Kidney capillary endothelial cell (primary cell): ENCODE results near the gene SRMS.
"Not testable (repeated sequence)": the region's sequence is repeated elsewhere in the genome, so short reads cannot be mapped to it uniquely, and the experiment has no call there.

Source experiments
- DNase-seq: peaks from one replicate; pipeline ENCODE4 v3.0.0-alpha.2; 2018; ENCODE audit warnings: low spot score

The SRMS gene

DNA sequence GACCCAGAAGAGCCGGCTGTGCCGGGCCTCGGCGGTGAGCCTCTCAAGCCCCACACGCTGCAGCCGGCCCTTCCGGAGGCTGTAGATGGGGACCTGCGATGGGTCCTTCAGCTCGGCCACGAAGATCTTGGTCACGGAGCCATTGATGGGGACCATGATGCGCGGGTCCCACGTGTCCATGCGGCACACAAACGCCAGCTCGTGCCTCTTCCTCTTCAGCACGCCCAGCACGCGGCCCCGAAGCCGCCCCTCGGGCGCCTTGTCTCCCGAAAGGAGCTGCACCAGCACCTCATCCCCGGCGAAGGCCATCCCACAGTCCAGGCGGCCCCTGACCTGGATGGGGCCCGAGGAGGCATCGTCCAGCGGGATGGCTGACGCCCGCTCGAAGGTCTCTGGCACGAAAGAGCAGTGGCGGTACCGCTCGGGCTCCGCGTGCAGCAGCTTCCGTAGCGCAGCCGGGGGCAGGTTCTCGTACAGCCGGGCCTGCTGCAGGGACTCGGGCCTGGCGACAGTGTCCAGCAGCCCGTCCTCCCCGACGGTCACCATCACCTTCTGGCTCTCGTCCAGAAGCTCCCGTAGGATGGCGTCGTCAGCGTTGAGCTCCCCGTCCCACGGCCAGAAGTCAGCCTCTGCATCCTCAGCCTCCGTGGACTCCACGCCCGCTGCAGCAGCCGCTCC, 17.6 kb upstream of the SRMS start:
- DNase-seq: no peak

DNA sequence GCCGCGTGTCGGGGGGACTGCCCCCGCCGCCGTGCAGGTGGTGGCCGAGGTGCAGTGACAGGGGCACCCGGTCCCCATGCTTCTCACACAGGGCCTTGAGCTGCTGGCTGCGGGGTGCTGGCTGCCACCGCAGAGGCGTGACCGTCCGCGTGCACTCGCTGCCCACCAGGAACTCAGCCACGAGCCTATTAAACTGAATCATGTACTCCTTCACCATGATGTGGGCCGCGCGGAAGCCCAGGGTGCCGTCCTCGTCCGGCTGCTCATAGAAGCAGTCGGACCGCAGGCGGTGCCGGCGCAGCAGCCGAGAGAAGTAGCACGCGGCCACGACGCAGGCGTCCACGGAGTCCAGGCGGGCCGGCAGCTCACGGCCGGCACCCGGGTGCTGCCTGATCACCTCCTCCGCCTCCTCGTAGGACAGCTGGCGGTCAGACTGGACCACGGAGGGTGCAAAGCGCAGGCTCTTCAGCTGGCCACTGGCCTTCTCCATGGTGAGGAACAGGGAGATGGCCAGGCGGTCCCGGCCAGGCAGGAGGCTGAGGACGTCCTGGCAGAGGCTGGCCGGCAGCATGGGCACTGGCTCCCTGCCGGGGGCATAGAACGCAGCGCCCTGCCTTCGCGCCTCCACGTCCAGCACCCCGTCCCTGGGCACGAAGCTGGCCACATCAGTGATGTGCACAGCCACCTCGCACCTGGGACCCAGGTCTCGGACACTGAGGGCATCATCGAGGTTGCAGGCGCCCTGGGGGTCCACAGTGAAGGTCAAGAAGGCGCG, 16.7 kb upstream of the SRMS start:
- DNase-seq: no peak

DNA sequence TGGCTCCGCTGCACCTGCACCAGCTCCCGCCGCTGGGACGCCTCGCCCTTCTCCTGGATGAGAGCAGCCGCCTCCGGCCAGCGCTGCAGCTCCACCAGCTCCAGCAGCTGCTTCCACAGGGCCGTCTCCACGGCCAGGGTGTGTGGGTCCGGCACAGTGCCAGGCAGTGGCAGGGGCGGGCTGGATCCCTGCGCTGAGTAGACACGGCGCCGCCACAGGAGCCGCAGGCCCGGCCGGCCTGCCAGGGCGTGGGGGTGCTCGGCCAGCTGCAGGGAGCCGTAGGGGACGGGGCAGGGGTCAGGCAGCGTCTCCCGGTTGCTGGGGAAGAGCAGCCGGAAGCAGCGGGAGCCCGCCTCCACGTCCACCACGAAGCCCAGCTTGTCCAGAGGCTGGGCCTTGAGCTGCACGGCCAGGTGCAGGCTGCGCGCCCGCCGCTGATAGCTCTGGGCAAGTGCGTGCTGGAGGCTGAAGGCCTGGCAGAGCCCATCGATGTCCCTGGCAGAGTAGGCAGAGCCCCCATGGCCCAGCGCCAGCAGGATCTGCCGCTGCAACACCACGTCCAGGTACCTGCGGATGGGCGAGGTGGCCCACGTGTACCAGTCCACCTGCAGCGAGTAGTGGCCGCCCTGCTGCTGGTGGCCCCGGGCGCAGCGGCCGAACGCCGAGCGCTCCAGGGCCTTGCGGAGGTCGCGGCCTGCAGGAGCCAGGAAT, 15.8 kb upstream of the SRMS start:
- DNase-seq: no peak

GRCh38 chr20:63562461-63563224, 15.1 kb upstream of the SRMS start:
- DNase-seq: no peak

GRCh38 chr20:63561624-63562396, 14.3 kb upstream of the SRMS start:
- DNase-seq: no peak

GRCh38 chr20:63560856-63561609, 13.5 kb upstream of the SRMS start:
- DNase-seq: no peak

- DNase-seq: no peak
These were observed 12.8 kb upstream of the SRMS start for GRCh38 chr20:63560333-63560805.

- not testable (repeated sequence) for DNase-seq
These were observed 12.2 kb upstream of the SRMS start for GRCh38 chr20:63559485-63560332.

- DNase-seq: no peak
These were observed 11.4 kb upstream of the SRMS start for GRCh38 chr20:63558804-63559484.

GRCh38 chr20:63557481-63557891, 9.9 kb upstream of the SRMS start:
- no peak for DNase-seq

- no peak for DNase-seq
These were observed 9.4 kb upstream of the SRMS start for GRCh38 chr20:63556873-63557478.

DNA sequence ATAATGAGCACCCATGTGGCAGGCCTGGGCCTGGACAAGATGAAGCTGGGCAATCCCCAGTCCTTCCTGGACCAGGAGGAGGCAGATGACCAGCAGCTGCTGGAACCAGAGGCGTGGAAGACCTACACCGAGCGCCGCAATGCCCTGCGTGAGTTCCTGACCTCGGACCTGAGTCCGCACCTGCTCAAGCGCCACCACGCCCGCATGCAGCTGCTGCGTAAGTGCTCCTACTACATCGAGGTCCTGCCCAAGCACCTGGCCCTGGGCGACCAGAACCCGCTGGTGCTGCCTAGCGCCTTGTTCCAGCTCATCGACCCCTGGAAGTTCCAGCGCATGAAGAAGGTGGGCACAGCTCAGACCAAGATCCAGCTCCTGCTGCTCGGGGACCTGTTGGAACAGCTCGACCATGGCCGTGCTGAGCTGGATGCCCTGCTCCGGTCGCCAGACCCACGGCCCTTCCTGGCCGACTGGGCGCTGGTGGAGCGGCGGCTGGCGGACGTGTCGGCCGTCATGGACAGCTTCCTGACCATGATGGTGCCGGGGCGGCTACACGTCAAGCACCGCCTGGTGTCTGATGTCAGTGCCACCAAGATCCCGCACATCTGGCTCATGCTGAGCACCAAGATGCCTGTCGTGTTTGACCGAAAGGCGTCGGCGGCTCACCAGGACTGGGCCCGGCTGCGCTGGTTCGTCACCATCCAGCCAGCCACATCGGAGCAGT, 8.3 kb upstream of the SRMS start:
- DNase-seq: no peak

DNA sequence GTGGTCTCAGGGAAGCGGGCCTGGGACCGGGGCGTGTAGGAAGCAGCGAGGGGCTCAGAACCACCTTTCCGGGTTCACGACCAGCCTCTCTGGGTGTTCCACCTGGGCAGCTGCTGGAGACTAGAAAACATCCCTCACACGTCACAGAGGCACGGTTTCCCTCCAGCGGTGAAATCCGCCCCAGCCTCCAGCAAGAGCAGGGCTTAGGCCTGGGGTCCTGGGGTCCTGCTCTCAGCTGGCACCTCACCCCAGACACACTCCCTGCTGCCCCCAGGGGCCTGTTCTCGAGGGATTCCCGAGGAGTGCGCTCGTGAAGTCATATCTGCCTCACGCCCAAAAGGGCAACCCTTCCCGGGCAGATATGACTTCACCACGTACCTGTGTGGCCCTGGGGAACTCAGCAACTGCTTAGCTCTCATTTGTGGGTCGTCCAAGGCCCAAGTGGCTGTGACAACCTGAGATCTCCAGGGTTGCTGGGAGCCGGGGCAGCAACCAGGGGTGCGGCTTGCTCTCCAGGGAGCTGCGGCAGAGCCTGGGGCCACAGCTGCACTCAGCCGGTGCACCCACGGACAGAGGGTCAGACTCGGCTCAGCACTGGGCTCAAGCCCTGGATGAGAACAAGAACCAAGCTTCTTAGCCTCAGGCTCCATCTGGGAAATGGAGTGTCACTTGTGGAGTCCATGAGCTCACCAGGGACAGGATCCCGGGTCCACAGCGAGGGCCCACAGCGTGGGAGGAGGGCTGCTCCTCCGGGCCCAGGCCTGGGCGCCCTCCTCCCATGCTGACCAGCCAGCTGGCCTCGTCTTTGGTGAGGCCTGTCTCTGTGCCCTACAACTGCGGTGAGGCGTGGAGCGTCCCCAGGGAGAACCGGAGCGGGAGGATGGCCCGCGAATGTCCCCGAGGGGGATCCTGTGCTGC, 7.1 kb upstream of the SRMS start:
- DNase-seq: no peak

DNA sequence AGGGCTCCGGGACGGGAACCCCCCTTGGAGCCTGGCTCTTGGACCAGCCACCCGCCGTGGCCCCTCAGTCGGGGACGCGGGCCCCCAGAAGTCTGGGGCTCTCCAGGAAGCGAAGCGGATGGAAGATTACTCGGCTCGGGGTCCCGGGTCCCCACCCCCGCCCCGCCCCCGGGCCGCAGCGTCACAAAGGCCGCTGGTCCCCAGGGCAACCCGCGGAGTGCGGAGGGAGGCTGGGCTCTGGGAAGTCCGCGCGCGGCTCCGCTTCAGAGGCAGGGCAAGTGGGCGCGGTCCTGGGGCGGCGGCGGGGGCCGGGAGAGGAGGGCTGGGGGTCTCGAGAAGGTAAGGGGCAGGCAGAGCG, 6.4 kb upstream of the SRMS start, which contains the start of gene FNDC11:
TSS of gene FNDC11 (plus strand) at position 227 of the 358 bp plus-strand sequence. CDS start 1,505 bp downstream, outside the sequence.
- peak; percentile 36 for DNase-seq

- peak; percentile 82 for DNase-seq
These were observed 5.8 kb upstream of the SRMS start for GRCh38 chr20:63553251-63553932.
